A673 (cell line): ENCODE results near the gene PHF12.

Experiments
- CTCF ChIP-seq: fragments of 300-800, 200-600 bp; sonication (generic); conservative IDR thresholded peaks from 2 replicates; pipeline ENCODE4 v1.5.1; 2017; ENCODE audit warnings: low read depth, mild to moderate bottlenecking, antibody characterized with exemption, low read length, moderate library complexity, mixed read lengths
- EZH2 ChIP-seq: fragments of 200-600 bp; sonication (generic); IDR thresholded peaks from 2 replicates; pipeline ENCODE4 v1.6.1; 2017; ENCODE audit warnings: borderline replicate concordance, low read depth, mild to moderate bottlenecking, mixed read lengths, antibody characterized with exemption, low read length; ENCODE audit not compliant: poor library complexity, severe bottlenecking

GRCh38 chr17:28906276-28906675 lies 45.0 kb downstream of the PHF12 start:
- TF ChIP-seq CTCF (no peak), EZH2 (no peak)
